ENCODE data around the gene L3HYPDH.
"Not testable (repeated sequence)": the region's sequence is repeated elsewhere in the genome, so short reads cannot be mapped to it uniquely, and the experiment has no call there.

L3HYPDH gene

DNA sequence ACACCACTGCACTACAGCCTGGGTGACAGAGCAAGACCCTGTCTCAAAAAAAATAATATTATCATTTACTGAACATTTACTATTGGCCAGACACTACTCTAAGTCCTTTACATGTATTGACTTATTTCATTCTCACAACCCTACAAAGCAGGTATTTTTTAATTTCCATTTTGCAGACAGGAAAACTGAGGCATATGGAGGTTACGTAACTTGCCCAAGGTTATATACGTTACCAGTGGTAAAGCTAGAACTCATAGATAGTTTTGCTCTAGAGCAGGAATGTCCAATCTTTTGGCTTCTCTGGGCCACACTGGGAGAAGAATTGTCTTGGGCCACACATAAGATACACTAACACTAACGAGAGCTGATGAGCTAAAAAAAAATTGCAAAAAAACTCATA lies 5.7 kb downstream of the L3HYPDH start:
- DNase-seq (ENCODE audit: low read depth): no peak

DNA sequence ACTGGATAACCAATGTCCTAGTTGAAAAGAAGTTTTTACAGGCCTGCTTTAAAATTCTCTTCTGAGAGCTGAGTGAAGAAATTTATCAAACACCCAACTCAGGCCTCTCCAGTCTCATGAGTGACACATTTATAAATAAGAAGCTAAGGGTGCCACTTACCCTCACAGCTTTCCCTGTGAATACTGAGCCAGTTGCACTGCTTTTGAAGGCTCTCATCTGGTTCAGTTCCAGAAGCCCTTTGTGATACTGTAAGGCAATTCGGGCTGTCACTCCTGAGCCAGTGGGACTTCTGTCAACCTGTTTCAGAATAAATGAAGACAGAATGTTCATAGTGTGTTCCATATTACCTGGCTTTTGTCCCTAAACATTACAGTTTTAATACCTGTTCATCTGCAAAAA lies 8.5 kb downstream of the L3HYPDH start:
- no peak for DNase-seq (ENCODE audit: low read depth)

DNA sequence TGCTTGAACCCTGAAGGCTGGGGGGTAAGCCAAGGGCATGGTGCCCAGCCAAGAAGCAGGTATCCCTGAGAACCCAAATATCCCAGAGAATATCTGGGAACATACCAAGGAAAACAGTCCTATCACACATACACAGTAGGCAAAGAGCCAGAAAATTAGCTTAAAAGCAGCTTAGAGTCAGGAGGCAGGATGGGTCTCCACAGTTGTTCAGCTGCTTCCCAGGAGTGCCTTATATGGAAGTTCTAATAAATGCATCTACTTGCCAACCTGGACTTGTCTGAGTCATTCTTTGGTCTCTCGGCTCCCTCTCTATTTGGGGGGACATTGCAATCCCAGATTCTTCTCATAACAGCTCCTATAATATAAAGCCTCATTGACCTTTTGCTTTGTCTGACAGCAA lies 10.0 kb downstream of the L3HYPDH start:
- DNase-seq (ENCODE audit: low read depth): no peak

DNA sequence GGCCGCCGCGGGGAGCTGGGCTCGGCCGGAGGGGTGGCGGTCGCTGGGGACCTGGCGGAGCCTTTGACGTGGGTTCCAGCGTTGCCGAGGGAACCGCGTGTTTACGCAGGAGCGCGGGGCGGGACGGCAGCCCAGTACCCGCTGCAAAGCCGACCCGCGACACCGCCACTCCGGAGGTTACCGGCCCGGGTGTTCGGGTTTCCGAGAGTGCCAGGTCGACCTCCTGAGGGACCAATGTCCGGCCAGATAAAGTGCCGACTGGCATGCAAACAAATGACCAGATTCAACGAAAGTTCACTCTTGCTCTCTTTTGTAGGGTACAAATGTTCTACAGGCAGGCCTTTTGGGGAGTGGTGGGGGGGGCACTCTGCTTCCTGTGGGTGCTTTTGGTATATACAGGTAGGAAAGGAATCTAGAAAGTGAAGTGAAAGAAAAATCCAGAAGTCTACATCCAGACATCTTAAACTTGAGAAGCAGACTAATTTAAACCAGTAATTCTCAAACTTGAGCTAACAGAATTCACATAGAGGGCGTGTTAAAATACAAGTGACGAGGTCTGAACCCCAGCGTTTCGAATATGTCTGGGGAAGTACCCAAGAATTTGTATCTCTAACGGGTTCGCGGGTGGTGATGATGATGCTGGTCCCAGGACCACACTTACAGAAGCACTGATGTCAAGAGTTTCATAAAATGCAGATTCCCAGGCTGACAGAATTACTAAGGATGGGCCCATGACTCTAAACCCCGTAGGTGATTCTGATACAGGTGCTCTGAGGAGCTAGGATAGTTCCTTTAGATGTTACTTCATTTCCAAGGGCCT lies 18.7 kb downstream of the L3HYPDH start, which contains the start of gene GPR135:
GPR135 (minus strand) TSS at position 65 of the 820 bp plus-strand sequence. CDS start 154 bp downstream, outside the sequence.
- no peak for DNase-seq (ENCODE audit: low read depth)

DNA sequence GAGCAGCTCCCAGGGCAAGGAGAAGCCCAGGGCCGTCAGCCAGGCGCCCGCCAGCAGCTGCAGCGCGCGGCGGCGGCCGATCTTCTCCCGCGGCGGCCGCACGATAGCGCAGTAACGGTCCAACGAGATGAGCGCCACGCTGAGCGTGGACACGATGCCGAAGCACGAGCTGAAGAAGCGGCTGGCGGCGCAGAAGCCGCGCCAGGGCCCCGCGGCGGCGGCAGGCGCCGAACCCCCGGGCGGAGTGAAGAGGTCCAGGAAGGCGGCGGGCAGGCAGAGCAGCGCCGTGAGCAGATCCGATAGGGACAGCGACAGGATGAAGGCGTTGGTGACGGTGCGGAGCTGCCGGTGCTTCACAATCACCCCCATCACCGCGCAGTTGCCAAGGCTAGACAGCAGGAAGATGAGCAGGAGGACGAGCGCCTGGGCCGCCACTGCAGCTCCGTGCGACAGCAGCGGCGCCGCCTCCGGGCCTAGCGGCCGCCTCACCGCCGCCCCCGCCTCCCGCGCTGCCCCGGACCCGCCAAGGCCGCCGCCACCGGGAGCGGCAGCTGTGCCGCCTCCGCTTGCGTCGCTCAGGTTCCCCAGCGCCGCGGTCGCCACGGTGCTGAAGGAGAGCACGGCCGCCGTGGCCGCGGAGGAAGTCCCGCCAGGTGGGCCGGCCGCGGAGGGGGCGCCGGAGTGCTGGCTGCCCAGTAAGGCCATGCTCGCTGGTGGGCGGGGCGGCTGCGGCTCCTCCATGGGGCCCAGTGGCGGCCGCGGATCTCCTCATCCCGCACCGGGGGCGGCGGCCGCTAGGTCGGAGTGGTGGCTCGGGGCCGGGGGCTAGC lies 19.5 kb downstream of the L3HYPDH start:
- no peak for DNase-seq (ENCODE audit: low read depth)

DNA sequence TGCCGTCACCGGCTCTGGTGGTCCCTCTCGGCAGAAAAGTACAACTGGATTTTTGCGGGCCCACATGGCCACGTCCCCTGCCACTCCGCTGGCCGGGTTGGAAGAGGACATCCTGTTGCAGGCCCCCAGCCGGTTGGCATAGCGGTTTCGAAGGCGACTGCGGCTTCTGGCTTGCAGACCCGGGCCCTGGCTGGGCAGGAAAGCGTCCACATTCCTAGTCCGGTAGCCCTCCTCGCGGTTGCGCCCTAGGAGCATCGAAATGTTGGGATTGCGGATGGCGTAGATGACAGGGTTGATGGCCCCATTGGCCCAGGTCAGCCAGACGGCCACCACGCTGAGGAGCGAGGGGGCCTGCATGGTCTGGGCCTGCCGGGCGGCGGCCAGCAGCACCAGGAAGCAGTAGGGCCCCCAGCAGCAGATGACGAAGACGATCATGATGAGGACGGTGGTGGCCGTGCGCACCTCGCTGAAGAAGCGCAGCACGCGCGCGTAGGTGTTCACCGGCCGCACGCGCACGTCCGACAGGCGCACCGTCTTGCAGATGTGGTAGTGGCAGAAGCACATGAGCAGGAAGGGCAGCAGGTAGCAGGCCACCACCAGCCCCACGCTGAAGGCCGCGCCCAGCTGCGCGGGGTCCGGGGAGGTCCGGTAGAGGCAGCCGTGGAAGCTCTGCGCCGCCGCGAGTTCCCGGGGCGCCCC lies 20.3 kb downstream of the L3HYPDH start:
- no peak for DNase-seq (ENCODE audit: low read depth)

DNA sequence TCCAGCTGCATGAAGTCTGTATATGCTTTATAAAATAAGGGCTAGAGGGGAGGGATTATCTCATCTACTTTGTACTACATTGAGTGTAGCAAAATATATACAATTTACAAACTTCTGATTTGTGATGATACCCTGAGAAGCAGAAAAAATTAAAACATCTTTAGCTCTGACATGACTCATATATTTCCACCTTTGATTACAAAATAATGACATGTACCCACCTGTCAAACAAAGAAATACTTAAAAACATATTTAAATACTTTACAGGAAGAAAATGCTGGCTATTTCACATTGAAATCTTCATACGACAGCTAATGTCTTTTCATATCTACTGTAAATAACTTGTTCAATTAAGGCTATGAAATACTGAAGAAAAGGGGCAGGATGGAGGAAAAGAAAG lies 22.3 kb downstream of the L3HYPDH start:
- no peak for DNase-seq (ENCODE audit: low read depth)

DNA sequence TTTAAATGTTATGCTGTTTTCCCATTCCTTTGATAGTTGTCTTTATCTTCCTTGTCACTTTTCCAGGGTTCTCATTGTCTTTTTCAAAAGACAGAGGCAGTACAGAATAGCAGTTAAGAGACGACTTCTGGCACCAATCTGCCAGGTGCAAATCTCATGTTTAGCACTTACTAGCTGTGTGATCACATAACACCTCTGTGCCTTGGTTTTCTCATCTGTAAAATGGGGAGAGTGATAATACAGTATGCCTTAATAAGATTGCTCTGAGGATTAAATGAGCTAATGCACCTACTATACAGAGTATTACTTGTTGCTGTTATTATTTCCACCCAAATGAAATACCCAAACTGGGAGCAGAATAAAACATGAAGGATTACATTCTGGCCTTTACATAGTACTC lies 23.8 kb downstream of the L3HYPDH start:
- DNase-seq (ENCODE audit: low read depth): no peak

DNA sequence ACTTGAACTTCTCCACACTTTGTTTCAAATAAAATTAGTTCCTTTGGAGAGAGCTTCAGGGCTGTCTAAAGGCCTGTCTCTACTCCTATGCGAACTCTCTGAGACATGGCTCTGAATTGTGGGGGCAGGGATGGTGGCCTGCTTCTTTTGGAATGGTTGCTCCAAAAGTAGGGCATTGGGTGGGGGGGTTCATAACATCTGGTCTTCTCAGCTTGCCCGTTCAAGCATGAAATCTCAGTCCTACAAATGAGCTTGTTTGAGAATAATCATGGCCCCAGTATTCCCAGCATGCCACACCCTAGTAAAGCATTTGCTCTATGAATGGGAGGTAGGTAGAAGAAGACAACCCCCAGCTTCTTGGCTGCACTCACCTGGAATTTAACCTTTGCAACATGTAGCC lies 25.7 kb downstream of the L3HYPDH start:
- DNase-seq (ENCODE audit: low read depth): no peak

DNA sequence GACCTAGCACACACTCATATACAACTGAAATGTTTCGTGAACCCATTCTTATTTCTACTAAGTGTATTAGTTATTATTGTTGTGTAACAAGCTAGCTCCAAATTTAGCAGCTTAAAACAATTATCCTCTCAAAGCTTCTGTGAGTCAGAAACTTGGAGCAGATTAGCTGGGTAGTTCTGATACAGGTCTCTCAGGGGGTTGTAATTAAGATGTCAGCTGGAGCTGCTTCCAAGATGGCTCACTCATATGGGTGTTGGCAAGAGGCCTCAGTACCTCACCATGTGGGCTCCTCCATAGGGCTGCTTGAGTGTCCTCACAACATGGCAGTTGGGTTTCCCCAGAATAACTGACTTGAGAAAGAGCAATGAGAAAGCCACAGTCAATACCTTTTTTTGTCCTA lies 28.8 kb downstream of the L3HYPDH start:
- no peak for DNase-seq (ENCODE audit: low read depth)

DNA sequence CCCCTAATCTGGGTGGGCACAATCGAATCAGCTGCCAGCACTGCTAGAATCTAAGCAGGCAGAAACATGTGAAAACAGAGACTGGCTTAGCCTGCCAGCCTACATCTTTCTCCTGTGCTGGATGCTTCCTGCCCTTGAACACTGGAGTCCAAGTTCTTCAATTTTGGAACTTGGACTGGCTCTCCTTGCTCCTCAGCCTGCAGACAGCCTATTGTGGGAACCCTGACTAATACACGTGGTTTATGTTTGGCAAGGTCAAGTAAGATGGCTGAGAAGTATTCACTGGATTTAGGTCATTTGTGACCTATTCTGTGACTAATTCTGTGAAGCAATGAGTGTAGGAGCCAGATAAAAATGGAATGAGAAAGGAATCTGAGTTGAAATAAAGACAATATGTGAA lies 30.1 kb downstream of the L3HYPDH start:
- no peak for DNase-seq (ENCODE audit: low read depth)

DNA sequence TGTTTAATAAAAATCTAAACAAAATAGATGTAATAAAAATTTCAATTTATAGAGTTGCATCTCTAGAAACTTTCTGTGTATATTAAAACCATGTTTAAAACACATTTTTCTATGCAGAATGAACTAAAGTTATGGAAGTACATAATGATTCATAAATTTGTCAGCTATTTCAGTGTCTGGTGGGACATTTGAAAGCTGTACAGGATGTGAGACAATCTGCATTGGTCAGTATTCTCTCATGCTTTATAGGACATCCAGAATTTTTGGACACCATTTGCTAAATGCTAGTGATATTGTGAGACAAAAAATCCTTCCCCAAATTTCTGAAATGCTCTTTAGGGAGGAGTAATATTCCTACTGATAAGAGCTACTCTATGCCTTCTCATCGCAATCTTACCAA lies 32.4 kb downstream of the L3HYPDH start:
- DNase-seq (ENCODE audit: low read depth): no peak

DNA sequence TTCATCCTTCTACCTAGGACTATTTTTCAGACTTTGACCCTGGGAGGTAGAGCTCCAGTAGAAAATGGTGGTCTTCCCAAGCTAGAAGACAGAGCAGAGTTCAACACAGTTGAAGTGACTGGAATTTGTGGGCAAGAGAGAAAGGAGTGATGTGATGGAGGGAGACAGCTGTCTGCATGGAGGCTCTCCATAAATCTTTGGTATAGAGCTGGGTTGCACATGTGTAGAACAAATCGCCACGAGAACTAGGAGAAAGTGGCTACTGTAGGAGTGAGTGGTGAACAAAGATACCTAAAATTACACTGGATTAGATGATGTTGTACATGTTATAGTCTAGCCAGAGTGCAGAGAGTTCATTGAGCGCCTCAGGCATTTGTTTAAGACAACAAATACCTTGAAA lies 33.5 kb downstream of the L3HYPDH start:
- no peak for DNase-seq (ENCODE audit: low read depth)

DNA sequence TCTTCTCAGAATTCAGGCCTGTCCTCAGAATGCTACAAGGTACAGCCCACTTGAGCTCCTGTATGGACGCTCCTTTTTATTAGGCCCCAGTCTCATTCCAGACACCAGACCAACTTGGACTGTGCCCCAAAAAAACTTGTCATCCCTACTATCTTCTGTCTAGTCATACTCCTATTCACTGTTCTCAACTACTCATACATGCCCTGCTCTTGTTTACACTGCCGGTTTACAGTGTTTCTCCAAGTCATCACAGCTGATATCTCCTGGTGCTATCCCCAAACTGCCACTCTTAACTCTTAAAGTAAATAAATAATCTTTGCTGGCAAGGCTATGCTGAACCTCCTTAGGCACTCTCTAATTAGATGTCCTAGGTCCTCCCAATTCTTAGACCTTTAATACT lies 35.5 kb downstream of the L3HYPDH start:
- not testable (repeated sequence) for DNase-seq (ENCODE audit: low read depth)

DNA sequence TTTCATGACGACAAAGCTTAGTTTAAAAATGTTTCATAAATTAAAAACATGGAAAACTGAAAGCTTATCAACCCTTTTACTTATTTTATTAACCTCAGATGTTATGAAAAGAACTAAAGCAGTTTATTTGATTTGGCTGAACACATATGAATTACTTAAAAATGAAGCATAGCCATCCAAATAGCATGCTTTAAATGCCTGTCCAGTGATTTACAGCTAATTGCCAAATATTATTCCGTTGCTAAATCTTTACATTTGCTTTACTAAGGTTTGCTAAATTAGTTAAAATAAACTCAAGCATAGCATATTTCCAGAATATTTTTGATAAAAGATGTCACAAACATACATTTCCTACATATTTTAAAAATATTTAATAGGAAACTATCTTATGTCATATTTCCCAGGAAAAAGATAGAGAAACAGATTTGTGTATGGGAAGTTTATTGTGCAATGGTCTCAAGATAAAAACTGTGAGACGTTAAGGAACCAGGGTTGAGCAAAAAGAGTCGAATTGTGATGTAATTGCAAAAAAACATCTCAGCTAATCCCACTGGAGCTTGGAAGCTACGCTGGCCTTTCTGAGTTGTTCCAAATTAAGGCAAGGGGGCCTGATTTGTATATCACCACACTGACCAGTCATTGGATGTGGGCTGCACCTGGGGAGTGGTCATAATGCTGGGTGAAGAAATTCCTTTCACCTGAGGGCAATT lies 44.8 kb downstream of the L3HYPDH start:
- no peak for DNase-seq (ENCODE audit: low read depth)

DNA sequence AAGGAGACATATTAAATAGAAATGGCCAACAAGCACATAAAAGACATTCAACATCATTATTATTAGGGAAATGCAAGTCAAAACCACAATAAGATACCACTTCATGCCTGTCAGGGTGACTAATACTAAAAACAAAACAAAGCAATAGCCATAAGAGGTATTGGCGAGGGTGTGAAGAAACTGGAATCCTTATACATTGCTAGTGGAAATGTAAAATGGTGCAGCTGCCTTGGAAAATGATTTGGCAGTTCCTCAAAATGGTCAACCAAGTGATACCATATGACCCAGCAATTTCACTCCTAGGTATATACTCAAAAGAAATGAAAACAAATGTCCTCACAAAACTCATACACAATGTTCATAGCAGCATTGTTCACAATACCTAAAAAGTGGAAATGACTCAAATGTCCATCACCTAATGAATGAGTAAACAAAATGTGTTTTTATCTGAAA lies 46.0 kb downstream of the L3HYPDH start:
- no peak for DNase-seq (ENCODE audit: low read depth)

DNA sequence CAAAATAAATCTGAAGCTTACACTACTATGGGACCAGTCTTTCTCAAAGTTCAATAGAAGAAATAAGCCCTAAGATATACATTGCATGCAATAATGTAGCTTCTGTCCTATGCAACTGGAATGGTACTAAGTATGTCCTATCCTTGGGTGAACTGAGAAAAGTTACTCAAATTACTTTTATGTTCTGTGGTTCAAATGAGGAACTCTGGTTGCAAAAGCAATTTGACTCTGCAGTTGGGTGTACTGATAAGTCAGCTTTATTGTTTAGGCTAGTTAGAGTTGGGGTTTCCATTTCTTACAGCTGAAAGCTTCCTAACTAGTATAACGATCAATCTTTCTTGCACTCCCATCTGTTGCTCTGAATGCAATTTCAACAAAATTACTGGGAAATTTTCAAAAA lies 48.2 kb downstream of the L3HYPDH start:
- no peak for DNase-seq (ENCODE audit: low read depth)

DNA sequence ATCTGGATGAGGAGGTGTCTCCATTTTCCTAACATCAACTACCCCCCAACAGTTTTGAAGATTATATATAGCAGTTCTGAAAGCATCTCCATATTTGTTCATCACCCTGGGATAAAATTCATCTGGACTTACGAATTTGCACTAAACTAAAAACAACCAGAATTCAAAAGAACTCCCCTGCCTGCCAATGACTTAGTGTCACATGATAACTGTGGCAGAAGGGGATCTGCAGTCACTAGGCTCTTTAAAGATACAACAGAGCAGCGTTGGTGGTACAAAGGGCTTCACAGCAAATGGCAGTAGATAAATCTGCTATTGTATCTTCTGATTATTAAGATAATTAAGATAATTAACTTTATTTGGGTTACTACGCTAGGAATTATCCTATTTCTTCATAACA lies 49.1 kb downstream of the L3HYPDH start:
- no peak for DNase-seq (ENCODE audit: low read depth)

DNA sequence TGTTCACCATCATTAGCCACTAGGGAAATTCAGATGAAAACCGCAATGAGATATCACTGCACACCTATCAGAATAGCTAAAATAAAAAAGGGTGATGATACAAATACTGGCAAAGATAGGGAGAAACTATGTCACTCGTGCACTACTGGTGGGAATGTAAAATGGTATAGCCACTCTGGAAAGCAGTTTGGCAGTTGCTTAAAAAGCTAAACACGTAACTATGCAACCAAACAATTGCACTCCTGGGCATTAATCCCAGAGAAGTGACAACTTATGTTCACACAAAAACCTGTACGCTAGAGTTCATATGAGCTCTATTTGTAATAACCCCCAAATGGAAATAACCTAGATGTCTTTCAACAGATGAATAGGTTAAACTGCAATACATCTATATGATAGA lies 54.4 kb downstream of the L3HYPDH start:
- DNase-seq (ENCODE audit: low read depth): no peak

DNA sequence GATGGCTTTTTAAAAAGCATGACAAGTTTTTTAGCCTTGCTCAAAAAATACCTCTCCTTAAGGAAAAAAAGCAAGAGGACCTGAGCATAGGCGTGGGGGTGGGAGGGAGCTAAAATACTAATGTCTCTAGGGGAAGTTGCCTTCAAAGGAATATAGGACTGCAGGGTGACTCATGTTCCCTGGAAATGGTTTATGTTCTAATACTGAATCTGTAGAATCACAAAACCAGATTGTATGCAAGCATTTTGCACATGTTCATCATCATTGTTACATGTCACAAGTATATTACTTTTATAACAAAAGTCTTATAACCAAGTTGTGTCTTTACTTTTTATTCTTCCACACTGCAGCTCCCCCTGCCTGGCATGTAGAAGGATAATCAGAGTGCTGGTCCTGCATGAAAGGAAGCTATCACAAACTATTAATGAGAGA lies 55.6 kb downstream of the L3HYPDH start:
- DNase-seq (ENCODE audit: low read depth): no peak

DNA sequence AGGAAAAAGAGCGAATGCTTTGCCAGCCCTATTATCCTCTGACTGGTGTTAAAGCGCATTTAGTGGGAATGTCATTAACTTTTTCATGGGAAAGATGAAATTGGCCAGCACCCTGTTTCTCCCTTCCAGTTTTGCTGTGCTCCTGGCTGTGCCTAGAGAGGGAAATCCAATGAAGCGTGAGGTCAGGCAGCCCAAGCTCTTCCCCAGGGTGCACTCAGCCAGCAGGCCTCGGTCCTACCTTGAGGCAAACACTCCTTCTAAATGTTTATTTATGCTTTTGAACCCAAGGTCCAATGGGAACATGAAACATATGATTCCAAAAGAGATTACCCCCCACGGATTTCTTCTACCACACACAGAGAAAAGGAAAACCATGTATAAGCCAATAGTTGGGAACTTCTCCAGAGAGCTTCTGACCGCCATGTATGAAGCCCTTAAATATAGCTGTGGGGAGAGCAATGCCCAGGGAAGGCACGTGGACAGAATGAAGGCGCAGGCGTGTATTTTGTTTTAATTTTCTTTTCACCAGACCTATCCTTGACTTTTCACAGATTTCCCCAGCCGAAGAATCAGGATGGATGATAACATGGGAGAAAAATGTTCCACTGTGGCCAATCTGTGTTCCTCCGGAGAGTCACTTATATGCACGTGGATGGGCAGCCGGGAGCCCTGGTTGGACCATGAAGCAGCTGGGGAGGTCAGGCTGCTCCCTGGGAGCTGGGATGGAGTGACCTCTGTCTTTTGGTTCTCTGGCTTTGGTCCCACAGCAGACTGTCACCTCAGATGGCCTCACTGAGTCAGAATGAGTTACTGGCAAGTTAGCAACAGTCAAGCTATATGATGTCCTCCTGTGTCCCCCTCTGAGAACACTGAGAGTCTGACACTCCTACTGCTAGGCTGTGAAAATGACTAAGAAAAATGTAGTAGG lies 56.3 kb downstream of the L3HYPDH start:
- no peak for DNase-seq (ENCODE audit: low read depth)

All from CMK (cell line).